GM19238 (cell line): ENCODE results near the gene PDGFA.
"Not testable (repeated sequence)": the region's sequence is repeated elsewhere in the genome, so short reads cannot be mapped to it uniquely, and the experiment has no call there.

Experiments
- DNase-seq: peaks from one replicate; pipeline ENCODE4 v3.0.0; 2011; ENCODE audit warnings: low spot score; ENCODE audit not compliant: insufficient read length

The PDGFA gene

DNA sequence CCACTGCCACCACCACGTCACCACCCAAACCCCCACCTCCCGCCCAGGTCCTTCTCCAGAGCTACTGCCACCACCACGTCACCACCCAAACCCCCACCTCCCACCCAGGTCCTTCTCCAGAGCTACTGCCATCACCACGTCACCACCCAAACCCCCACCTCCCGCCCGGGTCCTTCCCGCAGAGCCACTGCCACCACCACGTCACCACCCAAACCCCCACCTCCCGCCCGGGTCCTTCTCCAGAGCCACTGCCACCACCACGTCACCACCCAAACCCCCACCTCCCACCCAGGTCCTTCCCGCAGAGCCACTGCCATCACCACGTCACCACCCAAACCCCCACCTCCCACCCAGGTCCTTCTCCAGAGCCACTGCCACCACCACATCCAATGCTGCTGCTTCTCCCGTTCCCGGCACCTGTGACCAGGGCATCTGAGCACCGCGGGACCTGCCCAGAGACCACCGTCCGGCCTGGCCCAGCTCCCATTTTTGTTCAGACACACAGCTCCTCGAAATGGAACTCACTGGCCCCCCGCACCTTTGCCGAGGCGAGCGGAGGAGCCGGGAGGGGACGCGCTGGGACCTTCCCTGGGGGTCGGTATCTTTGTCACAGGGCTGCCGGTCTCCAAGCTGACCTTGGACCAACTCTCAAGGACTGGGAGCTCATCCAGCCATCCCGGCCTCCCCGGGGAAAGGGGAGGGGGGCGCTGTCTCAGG is 32.7 kb upstream of the PDGFA start:
- not testable (repeated sequence) for DNase-seq

DNA sequence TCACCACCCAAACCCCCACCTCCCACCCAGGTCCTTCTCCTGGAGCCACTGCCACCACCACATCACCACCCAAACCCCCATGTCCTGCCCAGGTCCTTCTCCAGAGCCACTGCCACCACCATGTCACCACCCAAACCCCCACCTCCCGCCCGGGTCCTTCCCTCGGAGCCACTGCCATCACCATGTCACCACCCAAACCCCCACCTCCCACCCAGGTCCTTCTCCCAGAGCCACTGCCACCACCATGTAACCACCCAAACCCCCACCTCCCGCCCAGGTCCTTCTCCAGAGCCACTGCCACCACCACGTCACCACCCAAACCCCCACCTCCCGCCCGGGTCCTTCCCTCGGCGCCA is 31.9 kb upstream of the PDGFA start:
- DNase-seq, result not testable (repeated sequence)

DNA sequence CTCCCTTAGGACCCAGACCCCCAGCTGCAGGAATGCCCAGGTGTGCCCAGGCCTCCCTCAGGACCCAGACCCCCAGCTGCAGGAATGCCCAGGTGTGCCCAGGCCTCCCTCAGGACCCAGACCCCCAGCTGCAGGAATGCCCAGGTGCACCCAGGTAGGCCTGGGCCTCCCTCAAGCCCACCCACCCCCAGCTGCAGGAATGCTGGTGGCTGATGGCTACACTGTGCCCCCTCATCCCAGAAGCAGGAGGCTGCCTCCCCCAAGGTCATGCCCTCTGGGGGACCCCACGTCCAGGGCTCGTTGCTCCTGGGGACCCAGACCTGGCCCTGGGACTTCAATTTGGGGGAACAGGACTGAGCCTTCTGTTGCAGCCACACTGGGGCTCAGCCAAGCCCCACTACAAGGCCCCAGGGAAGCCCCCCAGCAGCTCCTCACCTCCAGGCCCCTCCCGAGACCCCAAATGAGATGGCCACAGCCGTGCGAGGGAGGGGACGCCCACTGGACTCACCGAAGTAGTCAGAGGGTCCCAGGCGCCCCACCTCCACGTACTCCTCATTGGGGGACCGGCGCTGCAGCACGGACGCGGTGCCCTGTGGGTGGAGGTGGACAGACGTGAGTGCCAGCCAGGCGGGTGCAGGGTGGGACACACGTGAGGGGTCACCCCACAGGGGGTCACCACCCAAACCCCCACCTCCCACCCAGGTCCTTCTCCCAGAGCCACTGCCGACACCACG is 31.4 kb upstream of the PDGFA start:
- DNase-seq, result no peak

DNA sequence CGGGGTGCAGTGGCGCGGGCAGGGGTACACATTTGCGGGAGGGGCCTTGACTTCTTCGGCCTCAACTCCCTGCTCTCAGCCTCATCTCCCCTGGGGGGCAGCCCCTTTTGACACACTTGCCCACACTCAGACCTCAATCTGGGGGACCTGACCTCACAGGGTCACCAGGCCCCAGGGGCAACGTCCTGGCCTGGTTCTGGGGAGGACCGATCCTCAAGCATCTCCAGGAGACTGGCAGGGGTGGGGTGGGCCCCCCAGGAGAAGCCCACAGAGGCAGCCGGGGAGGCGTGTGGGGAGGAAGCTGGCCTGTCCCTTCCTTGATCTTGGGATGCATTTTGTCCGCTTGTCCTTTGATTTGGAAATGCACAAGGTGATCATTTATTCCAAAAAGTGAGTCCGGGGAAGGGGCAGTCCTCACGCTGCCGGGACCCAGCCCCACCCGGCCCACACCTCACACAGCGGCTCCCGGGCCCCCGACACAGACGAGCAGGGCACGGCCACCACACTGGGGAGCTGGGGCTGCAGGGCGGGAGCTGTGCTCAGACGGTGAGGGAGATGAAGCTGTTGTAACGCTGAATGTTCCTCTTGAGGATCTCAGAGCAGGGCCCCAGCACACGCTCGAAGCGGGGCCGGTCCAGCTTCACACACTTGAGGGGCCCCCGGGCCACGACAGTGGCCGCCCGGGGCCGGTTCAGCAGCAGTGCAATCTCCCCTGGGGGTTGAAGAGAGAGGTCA is 30.4 kb upstream of the PDGFA start:
- DNase-seq, result no peak

DNA sequence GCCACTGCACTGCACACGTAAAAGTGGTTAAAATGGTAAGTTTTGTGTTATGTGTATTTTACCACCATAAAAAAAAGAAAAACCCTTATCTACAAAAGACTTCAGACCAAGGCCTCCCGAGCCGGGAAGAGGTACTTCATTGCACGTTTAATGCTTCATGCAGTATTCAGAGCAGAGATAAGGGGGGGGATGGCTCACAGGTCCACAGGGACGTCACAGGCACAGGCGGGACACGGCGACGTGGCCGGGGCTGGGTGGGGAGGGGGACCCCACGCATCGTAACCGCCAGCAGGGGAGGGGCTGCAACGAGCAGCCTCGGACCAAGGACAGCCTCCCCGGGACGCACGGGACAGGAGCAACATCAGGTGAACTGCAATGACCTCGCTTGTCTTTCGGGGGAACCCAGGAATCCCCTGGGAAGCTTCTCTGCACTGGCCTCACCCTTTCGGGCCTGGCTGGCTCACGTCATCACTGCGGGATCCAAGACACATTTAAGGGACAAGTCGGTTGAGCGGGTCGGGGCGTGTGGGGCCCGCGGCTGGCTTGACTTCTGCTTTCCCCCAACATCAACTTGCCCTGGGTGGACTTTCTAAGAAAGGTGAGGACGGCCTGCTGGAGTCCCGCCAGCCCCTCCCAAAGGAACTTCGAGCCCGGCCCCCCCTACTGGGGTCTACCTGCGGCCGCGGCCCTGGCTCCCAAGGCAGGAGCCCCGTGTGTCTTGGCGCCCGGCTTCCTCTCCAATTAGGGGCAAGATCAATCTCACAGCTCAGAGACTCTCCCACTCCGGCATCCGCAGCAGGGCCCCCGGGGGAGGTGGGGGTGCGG is 29.6 kb upstream of the PDGFA start:
- no peak for DNase-seq

DNA sequence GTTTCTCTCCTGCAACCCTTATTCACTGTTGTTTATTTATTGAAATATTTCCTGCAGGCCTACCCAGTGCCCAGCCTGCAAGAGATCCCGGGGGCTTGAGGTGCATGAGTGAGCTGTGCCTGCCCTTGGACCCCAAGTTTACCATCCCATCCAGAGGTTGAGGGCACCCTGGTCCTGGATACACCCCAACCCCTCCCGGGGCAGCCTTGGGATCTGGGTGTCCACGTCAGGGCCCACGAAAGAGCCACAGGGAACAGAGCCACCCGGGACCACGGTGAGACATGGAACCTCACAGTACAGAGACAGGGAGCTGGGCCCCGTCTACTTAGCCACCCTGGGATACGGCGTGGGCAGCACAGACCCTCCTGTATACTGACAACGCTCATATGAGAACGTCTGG is 28.8 kb upstream of the PDGFA start:
- no peak for DNase-seq

DNA sequence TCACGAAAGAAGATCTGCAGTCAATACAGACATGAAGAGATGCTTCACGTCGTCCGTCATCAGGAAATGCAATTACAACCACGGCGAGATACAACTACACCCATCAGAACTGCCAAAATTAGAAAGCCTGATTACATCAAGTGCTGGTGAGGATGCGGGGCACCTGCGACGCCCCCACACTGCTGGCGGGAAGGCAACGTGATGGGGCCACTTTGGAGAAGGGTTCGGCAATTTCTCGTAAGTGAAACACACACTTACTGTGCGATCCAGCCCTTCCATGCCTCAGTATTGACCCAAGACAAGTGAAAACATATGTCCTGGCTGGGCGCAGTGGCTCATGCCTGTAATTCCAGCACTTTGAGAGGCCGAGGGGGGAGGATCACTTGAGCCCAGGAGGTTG is 25.8 kb upstream of the PDGFA start:
- DNase-seq, result no peak

DNA sequence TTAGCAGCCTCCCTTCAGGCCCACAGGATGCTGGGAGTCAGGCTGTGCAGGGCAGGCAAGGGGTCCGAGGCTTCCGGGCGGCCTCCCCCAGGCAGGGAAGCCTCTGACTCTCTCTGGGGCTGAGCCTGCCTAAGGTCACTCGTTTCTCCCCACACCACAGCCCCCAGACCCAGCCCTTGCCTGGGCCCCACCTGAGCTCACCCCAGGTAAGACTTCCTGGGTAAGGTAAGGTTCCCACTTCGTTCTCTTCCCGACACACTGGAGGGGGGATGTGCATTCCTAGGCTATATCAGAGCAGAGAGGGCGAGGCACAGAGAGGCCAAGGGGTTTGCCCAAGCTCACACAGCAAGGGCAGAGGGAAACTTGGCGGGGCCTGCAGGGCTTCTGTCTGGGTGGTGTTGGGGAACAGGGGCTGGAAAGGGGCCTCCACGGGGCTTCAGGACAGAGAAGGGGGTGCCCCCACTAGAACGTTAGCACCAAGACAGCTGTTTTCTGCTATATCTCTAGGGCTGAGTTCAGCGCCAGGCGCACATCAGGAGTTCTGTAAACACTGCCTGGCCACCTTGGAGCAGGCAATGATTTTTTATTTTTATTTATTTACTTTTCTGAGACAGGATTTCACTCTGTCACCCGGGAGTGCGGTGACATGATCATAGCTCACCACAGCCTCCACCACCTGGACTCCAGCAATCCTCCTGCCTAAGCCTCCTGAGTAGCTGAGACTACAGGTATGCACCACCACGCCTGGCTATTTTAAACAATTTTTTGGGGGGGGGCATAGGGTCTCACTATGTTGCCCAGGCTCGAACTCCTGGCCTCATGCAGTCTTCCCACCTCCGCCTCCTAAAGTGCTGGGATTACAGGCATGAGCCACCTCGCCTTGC is 24.9 kb upstream of the PDGFA start:
- no peak for DNase-seq

DNA sequence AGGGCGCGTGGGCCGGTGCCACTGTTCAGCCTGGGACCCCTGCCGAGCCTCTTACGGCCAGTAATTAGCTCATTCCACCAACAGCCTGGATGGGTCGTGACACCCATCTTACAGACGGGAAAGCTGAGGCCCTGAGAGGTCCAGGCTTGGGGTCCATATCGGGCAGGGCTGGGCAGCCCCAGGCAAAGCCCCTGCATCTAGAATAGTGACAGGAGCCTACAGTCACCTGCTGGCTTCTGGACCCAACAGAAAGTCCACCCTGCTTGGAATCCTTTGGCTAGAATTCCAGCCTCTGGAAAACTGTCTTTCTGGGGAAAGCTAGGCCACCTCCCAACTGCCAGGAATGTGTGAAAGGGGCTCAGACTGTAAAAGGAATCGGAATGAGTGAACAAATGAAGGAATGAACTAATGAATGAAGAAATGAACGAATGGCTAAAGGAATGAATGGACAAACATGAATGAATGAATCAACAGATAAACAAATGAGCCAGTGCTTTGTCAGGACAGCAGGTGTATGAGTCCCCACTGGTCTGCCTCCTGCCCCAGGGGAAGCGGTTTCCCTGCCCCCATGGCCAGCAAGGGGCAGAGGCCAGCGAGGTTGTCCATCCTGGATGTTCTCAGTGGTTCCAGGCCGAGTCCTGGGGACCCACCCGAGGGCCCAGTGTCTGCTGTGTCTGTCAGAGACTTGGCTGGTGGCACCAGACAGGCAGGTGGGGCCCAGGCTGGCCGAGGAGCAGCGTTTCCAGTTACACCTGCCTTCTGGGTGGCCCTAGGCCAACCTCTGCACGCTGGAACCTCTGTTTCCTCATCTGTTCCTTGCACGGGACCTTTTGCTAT is 24.1 kb upstream of the PDGFA start:
- no peak for DNase-seq

DNA sequence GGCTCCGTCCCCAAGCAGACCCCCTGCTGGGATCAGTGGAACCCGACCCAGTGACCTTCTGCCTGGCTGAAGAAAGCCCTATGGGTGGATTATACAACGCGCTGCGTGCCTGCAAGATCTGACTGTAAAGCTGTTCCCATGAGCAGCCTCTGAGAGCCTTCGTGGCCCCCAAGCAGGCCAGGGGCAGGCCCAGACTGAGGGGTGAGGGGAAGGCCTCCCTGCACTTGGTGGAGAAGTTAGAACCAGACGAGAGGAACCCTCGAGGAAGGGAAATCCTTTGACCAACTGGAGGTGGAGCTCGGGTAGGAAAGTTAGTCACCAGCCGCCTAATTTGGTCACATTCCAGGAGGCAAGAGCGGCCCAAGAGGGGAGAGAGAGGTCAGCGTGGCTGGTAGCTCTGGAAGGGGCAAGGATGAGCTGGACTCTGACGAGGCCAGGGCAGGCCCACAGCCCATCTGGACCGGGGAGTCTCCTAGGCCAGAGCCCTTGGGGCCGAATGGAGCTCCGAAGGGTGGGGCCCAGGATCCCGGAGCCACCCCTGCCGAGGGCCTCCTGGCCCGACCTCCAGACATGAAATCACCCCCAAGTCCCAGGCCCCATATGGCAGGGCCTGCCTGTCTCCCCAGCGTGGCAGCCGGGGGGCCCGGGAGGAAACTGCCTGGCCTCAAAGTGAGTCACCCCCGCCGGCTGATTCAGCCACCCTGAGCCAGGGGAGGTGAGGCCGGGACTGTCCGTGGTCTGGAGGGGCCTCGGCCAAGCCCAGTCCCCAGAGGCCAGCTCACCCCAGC is 23.3 kb upstream of the PDGFA start:
- DNase-seq, result no peak

DNA sequence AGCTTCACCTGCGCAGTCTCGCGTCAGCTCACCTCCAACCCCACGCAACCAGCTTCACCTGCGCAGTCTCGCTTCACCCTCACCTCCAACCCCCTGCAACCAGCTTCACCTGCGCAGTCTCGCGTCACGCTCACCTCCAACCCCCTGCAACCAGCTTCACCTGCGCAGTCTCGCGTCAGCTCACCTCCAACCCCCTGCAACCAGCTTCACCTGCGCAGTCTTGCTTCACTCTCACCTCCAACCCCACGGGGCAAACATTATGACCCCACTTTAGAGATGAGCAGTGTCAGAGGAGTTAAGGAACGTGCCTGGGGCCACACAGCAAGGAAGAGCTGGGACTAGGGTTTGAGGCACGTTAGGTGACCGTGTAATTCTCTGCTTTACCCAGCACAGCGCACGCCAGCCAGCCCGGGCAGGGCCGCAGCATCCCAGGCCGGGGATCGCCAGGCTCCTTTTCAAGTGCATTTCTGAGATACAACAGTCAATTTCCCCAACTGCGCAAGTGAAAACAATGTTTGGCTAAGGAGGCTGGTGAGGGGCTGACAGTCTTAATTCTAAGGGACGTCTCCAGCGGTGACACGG is 22.6 kb upstream of the PDGFA start:
- DNase-seq, result no peak

DNA sequence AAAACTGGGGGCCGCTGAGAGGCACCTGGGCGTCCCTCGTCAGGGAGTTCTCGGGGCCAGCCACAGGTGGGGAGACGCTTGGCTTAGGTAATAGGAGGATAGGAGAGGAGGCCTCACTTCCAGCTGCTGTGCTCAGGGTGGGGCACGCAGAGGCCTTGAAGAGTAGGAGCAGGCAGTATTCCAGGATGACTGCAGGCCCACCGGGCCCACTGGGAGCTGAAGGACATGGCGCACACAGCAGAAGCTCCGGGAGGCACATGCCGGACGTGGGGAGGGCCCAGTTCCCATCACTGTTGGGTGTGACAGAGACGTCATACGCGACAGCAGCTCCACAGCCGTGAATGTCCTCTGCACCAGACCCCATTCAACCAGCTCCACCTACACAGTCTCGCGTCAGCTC is 22.0 kb upstream of the PDGFA start:
- DNase-seq, result no peak

DNA sequence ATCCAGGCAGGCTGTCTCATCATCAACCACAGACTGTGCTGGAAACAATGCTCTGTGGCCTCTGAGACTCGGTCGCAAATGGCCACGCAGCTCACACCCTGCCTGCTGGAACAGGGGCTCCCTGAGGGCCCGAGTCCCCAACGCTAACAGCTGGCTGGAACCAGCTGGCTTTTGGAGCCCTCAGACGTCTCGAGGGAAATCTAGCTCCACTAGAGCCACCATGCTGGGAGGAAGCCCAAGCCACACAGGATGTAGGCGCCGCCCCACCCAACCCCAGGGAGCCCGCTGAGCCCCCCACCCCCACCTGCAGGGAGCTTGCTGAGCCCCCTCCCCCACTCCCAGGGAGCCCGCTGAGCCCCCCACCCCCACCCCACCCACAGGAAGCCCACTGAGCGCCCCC is 21.4 kb upstream of the PDGFA start:
- DNase-seq, result no peak

DNA sequence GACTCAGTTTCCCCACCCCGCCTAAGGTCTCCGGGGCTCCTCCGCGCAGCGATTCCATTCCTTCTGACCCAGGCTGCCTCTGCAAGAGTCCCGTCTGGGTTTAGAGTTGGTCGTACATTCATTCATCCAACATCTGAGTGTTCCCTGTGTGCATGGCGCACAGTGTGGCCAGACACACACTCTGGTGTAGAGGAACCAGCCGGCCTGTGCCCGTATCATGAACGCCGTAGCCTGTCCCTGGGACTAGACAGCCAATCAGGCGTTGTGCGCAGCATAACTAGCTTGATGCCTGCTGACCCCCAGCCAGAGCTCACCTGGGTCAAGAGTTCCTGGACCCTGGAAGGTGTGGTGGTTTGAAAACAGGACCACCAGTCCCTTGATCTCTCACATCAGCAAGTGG is 20.9 kb upstream of the PDGFA start:
- no peak for DNase-seq

DNA sequence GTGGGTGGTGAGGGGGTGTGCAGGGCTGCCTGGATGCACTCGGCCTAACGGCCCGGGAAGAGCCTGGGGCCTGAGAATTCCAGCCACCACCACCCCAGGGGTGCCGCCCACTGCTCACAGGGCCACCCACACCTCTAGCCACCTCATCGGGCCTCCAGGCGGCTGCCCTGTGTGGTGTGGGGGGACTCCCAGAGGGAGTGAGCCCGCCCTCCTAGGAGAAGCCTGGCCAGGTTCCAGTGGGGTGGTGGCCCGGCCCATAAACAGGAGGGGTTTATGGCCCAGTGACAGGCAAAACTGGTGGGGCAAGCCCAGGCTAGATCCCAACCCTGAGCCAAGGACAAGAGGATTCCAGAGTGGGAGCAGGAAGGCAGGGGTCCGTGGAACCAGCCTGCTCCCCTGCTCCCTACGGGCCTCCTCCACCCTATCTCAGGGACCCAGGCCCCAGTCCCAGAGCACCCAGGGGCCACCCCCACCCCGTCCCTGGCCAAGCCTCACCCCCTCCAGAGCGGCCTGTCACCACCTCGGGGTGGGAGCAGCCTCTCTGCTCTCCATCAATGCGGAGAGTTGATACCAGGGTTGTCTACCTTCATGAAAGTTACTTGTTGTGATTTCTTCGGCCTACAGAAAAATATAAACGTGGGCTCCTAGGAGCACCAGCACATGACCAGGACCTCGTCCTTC is 20.2 kb upstream of the PDGFA start:
- DNase-seq, result no peak

DNA sequence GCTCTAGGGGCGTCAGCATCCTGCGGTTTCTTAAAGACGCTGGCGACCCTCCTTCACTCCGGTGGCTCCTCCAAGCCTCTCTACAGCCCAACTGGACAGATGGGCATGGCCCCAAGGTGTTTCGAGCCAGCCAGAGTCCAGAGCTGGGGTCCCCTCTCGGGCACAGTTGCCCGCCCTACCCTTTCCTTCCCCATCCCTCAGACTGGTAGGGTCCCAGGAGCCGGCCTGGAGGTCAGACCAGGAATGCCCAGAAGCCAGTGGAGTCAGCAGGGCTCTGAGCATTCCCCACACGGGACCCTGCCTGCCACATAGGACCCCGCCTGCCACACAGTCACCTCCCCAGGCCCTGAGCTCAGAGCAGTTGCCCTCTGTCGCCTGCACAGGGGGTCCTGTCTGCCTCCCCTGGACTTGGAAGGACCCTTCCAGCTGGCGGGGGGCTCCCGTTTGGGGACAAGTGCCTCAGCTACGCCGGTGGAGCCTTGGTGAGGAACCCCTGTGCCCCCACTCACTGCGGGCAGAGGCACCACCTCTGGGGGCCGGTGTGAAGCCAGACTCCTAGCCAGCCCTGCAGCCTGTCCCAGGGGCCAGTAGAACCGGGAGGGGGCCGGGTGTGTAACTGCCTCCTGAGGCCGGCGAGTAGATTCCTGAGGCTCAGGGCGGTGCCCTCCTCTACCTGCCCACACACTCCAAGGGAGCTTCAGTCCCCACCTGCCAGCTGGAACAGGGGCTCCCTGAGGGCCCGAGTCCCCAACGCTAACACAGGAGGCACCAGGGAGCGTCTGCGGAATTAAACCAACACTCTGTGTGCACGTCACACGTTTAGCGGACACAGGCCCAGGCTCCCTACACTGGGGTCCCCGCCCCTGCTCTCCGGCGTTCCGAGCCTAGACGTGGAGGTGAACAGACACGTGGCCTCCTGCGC is 19.4 kb upstream of the PDGFA start:
- DNase-seq, result no peak
